Dedifferentiated amniotic fluid mesenchymal stem cell (primary cell): ENCODE measurements around the gene NKAIN2.
"Not testable (repeated sequence)": the region's sequence is repeated elsewhere in the genome, so short reads cannot be mapped to it uniquely, and the experiment has no call there.

Source experiments
- DNase-seq: peaks from one replicate; pipeline ENCODE4 v3.0.0-alpha.2; 2016; ENCODE audit errors: extremely low spot score

NKAIN2 gene

DNA sequence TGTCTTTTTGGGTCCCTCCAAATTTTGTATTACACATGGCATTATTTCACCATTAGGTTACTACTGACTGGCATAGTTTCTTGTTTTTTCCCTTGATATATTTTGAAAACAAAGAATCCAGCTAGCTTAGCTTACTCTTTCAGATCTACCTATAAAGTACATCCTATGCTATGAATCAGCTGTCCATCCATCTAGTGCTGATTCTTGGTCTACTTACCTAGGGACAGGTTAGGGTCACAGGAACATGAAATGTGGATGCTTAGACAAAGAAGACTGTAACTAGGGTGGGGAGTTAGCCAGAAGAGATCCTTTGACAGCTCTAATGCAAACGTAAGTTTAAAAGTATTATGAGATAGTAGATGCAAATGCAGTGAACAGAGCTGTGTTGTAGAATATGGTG is 91.7 kb downstream of the NKAIN2 start:
- no peak for DNase-seq

DNA sequence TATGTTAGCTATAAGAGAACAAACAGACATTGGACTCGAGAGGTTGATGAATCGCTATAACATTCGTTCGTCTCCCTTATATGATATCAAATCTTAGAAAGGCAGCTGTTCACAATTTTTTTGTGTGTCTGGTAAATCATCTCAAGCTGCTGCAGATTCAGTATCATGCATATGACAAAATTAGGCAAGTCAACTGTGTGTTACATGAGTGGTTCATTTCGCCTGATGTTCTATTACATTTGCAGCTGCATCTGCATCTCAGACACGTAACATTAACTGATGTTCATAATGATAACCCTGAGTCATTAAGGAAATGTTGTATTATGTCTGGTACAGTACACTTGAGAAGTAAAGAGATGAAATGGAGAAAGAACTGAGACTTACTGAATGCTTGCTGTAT is 92.1 kb downstream of the NKAIN2 start:
- DNase-seq, result no peak

DNA sequence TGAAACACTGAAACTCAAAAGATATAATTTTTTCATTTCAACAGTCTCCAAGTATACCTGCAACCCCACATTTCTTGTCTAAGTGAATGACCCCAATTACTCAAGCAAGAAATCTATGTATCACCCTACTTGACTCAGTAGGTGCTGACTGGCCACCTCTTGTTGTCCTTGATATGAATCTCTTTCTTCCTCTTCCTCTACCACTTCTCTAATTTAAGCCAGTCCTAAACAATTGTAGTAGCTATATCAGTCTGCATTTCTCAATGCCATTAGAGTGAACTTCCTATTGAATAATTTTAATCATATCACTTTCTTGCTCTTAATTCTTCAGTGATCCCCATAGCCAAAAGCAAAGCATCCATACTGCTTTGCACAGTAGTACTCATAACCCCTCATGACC is 93.2 kb downstream of the NKAIN2 start:
- DNase-seq, result no peak

DNA sequence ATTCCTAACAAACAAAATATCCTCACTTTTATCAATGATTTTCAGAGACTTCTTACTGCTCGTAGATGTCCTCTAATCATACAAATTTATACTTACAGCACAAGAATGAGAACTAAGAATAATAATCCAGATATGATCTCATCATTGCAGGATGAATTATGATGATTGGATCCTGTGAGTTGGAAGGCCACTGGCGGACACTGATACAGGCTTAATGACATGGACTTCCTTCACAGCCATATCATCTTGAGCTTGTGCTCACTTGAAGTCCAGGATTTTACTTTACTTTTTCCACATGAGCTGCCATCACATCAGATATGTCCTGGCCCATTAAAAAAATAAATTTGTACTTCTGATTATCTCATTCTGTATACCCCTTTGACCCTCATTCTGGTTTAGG is 94.3 kb downstream of the NKAIN2 start:
- no peak for DNase-seq

DNA sequence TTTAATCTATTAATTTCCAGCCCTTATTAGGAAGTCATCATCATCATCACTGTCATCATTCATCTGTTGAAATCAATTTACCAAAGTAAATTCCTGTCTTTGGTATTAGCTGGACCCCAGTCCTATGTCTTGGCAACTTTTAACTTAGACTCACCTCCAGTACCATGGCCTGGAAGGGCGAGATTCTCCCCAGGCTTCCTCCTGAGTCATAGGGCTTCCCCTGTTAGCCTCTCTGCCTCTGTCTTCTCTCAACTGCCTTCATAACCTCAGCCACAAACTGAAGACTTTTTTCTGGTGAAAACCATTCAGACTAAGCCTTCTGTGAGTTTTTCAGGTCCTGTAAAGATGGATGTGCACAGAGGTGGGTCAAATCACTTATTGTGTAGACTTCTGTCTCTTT is 95.0 kb downstream of the NKAIN2 start:
- DNase-seq, result no peak

DNA sequence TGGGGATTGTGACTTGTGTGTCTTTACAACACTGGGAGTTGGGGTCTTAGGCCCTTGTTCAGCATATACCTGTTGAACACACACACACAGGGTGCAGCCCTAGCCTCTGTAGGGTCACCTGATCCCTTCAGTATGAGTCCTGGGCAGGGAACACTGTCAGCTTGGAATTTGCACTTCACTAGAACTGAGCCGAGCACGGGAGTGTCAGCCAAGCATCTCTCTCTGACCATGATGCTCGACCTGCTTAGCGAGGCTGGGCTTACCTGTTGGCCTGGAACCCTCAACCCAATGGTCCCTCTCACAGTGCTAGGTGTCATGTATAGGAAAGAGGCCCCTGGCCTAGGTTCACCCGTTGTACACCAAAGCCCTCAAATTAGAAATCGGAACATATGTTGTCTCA is 96.1 kb downstream of the NKAIN2 start:
- no peak for DNase-seq

DNA sequence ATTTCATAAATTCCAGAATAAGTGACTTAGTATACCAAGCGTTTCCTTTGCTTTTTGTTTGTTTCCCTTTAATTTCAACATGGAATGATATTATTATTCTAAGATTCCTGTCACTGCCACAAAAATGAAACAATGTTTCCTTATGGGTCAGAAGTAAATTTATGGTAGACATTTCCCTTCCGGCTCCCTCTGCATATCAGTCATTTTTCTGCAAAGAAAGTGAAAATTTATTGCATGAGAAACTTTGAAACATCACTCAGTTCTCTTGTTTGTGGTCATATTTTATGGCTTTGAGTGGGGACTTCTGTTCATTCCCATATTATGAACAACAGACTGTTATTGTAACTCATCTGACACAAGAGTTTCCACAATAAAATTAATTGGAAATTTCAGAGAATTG is 97.8 kb downstream of the NKAIN2 start:
- no peak for DNase-seq

DNA sequence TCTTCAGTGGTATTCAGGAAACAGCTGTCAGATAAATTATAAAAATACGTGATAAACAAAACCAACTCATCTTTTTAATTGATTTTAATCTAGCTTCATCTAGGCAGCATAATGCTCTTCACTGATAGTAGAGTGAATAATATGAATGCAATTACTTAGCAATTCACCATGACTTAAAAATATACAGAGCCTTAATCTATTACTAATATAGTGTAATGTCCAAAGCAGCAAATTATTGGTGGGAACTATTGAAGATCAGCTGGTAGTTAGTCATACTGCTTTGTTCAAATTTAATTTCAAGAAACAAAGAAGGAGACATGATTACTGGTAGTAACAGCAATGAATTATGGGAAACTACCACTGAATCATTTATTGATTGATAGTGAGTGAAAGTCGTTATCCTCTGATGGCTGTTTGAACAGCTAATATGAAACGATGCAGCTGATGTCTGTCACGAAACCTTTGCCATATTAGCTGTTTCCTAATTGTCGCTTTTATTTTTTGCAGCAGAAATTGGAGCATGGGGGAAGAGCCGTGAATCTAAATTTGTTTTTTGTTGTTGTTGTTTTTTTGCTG is 99.2 kb downstream of the NKAIN2 start:
- DNase-seq, result no peak

DNA sequence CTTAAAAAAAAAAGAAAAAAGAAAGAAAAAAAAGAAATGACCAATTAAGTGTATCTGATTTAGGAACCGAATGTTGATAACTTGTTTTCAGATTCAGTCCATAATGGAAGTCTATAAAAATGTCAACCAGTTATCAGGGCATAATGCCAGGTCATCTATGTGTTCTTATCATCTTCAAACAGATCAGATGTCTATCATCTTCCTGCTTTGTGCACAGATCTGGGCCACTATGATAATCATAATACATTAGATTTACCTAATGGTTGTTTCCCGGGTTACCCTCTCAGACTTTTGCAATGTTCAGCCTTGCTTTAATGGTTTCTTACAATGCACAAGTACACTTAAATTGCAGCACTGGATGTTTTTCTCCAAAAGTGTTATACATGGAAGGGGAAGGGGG is 100.6 kb downstream of the NKAIN2 start:
- no peak for DNase-seq

DNA sequence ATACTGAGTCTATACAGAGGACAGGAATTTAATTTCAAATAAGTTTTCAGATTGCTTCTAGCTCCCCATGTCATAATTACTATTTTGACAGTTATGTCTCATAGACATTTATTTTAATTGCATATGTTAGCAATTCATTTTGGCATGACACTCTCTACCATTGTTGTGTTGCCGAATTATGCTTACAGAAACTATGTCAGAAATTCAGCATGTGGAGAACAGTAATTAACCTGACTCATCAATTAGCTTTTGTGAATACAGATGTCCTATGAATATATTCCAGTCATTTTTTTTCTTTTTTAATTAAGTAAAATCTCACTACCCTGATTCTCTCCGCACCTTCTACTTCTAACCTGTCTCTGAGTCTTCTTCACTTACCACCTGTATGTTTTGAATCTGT is 105.1 kb downstream of the NKAIN2 start:
- no peak for DNase-seq

DNA sequence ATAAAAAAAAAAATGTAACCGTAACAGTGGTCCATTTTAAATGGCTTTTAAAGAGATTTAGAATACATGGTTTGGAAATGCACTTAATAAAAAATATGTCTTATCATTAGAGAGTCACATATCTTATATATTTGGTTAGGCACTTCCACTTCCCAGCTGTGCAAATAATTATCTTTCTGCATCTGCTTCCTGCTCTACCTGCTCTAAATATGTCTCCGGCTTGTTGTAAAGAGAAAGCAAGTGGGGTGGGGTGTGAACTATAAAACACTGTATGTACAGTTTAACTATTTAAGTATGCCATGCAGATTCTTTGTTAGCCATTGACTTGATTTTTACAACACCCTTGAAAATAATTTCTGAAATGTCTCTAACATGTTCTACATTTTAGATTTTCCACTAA is 106.3 kb downstream of the NKAIN2 start:
- no peak for DNase-seq

DNA sequence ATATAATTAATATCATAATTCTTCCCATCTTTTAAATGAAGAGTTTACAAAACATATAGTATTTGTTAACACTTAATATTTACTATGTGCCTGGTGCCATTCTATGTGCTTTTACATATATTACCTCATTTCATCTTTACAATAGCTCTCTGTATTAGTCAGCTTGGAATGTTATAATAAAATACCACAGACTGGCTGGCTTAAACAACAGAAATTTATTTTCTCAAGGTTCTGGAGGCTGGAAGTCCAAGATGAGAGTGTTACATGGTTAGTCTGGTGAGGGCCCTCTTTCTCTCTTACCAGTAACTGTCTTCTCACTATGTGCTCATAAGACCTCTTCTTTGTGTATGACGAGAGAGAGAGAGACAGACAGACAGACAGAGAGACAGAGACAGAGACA is 110.2 kb downstream of the NKAIN2 start:
- DNase-seq, result no peak

DNA sequence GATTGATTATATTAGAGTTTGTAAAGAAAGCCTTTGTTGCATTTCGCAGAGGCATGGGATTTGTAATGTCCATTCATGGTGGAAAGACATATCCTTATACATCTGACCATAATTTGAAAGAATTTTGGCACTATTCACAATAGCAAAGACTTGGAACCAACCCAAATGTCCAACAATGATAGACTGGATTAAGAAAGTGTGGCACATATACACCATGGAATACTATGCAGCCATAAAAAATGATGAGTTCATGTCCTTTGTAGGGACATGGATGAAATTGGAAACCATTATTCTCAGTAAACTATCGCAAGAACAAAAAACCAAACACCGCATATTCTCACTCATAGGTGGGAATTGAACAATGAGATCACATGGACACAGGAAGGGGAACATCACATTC is 119.7 kb downstream of the NKAIN2 start:
- not testable (repeated sequence) for DNase-seq

DNA sequence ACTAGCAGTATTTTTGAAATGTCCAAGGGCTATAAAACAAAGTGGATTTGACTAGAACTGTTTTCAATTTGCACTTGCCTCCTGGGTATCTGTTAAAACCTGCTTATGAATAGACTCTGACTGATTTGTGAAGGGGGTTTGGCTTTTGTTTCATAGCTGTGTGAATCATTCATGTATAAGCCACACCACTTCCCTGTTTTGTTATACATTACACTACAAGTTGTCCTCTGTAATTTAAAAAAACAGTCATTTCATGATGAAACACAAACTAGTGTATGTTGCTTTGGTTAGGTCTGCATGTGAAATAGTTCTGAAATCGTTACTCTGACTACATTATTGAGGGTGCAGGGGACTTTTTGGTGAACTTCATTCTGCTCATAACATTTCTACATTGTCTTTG is 121.7 kb downstream of the NKAIN2 start:
- DNase-seq, result no peak

DNA sequence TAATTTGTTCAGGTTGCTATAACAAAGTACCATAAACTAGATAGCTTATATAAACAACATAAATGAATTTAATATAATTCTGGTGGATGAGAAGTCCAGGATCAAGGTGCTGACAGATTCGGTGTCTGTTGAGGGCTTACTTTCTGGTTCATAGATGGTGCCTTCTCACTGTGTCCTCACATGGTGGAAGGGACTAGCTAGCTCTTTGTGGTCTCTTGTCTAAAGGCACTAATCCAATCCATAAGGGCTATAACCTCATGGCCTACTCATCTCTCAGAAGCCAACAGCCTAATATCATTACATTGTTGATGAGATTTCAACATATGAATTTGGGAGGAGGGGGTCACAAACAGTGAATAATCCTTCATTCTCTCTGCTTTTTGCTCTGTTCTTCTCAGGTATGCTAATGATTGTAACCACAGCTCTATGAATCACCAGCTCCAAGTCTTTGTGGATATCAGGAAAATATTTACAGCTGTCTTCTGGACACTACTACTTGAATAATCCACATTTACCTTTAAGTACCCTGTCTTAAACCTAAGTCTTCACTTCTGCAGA is 122.3 kb downstream of the NKAIN2 start:
- no peak for DNase-seq

DNA sequence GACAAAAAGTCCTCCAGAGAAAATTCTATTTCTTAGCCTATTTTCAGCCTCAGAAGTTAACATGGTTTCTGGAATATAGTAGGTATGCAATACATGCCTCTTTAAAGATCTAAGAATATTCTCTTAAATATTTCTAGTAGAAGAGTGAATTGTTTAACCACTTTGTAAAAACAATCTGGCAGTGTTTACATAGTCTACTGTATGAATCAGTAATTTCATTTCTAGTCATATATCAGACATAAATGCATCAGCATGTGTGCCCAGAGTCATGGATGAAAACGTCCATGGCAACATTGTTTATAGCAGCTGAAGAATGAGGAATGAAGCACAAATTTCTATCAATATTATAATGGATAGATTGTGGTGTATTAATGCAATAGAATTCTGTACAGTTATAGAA is 124.9 kb downstream of the NKAIN2 start:
- no peak for DNase-seq

DNA sequence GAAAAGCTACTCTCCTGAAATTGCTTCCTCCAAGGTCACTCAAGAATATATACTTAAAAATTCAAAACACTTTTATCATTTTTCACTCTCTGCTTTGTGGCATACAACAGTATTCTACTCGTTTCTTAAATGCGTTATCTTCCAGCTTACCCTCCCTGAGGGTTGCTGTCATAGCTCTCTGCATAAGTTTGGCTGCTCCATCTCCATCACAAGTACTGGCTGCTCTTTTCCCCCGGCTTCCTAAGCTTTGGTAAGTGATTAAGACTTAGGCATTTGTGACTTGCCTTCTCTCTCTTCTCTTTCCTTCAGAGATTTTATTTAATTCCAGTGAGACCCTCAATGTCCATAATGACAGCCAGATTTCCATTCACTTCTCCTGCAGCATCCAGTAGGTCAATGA is 128.3 kb downstream of the NKAIN2 start:
- DNase-seq, result no peak

DNA sequence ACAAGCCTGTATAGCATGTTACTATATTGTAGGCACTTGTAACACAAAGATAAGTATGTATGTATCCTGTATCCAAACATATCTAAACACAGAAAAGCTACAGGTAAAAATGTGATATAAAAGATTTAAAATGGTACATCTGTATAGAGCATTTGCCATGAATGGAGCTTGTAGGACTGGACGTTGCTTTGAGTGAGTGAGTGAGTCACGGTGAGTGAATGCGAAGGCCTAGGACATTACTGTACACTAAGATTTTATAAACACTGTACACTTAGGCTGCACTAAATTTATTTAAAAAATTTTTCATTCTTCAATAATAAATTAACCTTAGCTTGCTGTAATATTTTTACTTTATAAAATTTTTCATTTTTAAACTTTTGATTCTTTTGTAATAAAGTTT is 136.9 kb downstream of the NKAIN2 start:
- DNase-seq, result no peak

DNA sequence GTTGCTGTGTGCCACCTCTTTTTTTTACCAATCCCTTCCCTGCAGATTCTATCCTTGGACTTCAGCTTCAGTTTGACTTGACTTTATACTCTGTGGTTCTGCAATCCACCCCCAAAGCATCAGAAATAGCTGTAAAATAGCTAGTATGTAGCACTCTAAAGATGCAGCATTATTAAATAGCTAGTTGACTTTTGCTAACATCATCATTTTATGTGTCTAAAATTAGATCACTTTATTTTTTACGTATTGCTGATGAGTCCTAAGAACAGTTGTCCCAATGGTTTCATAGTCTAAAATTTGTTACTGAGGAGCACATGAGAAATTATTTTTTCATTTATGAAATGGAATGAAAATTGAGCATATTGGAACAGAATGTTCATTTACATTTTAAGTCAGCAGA is 138.2 kb downstream of the NKAIN2 start:
- DNase-seq, result no peak

DNA sequence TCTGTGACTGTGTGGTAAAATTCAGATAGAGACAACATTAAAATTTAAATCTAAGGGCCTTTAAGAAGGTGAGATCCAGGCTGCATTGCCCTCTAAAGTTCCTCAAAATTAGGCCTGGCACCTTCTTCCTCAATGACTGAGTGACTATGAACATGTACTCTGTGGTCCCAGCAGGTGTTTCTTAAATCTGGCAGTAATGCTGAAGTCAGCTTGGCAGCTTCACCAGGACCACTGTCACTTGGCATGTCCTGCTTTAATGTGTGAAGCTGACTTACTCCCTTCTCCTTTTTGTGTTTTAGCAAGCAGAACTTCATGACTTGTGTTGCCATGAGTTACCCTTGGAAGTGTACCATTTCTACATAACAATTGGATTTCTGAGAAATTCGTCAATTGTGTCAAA is 141.7 kb downstream of the NKAIN2 start:
- no peak for DNase-seq

DNA sequence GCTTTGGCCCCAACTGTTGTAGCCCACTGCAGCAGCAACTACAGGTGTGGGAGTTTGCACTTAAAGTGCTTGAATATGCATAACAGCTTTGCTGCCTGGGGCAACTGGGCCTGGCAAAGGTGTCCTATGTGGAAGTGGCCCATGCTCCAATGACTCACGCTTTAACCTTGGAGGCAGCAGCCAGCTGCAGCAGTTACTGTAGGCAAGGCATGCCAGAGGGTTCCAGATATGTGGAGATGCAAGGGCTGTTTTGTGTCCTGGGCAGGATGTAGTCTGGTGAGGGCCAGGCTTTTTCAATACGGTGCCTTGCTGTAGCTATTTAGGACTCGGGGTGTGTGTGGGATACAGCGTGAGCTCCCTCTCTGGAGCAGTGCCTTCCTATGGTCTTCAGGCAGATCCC is 150.3 kb downstream of the NKAIN2 start:
- no peak for DNase-seq

DNA sequence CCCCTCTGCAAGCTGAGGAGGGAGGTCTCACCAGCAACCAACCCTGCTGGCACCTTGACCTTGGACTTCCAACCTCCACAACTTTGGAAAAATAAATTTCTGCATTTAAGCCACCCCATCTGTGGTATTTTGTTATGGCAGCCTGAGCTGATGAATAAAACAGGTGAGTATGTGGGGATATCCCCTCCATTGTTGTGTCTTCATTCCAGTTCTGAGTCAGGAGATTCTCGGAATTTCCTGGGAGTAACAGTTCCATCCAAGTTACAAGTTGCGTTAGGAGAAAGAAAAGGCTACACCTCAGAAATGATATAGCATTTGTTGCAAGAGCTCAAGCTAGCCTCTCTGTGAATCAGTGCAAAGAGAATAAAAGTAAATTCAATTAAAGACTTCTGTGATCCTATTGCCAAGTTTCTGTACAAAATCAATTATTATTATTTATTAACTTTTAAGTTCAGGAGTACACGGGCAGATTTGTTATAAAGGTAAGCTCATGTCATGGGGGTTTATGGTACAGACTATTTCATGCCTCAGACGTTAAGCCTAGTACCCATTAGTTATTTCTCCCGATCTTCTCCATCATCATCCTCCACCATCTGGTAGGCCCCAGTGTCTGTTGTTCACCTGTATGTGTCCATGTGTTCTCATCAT is 153.0 kb downstream of the NKAIN2 start:
- DNase-seq, result no peak

DNA sequence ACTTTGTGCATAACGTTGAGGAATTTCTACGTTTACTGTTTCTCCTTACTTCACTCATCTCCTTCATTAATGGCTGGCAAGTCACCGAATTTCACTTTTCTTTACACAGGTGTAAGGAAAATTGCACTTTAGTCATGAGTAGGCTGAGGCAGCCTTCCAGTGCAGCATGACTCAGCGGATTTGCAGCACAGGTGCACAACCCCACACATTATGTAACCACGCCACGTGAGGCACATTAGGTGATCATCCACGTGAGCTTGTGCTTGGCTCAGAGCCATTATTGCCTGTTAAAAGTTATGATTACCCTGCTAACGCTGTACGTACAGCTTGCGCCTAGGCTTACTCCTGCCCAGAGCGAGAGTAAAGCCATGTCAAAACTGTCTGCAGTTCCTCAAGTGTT is 158.8 kb downstream of the NKAIN2 start:
- DNase-seq, result no peak

DNA sequence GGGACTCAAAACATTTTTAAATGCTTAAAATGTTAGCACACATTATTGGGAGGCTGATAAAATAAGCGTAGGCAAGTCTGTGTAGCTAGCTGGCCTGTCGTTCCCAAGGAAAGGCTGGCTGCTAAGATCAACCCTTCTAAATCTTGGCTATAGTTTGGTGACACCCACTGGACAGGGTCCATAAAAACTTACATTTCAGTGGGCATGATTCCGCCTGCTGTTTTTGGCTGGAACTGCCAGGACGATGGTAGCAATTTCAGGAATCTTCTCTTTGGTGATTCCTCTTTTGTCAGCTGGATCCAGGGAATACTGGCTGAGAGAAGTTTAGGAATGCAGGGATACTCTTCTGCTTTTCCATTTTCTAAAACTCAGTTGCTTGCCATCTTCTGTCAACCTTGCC is 162.2 kb downstream of the NKAIN2 start:
- no peak for DNase-seq
